Breast epithelium (tissue), 4 donors: Measurements from ENCODE around the gene MAP3K8. TPM values are rescaled to one million over a fixed set of nuclear protein-coding genes. Genes with fewer than 3 reads are reported as not detected.

Experiments
- DNase-seq, 2 donors: peaks; one replicate each; pipeline ENCODE4 v3.0.0-alpha.2; 2019; ENCODE audit warnings: low spot score in 2 of 2
- H3K27ac ChIP-seq, 2 donors: fragments of 200-600 bp; sonication (generic) in 1 of 2; one replicate each; pipeline ENCODE4 v1.5.1; 2016 to 2019; ENCODE audit warnings: mild to moderate bottlenecking in 1 of 2
- H3K27me3 ChIP-seq, 2 donors: fragments of 200-600 bp; sonication (generic) in 1 of 2; one replicate each; pipeline versions ENCODE4 v1.5.1 to v1.6.0; 2017 to 2019; ENCODE audit warnings: control low read depth in 1 of 2, mild to moderate bottlenecking in 1 of 2
- H3K36me3 ChIP-seq: fragments of 200-600 bp; one replicate; pipeline ENCODE4 v1.5.1; 2019
- H3K4me1 ChIP-seq, 2 donors: fragments of 200-600 bp; sonication (generic); one replicate each; pipeline ENCODE4 v1.5.1; 2016 to 2019; ENCODE audit warnings: control low read depth in 1 of 2
- H3K4me3 ChIP-seq, 3 donors: fragments of 200-600 bp; sonication (generic); 1 replicate in 2 of 3; 2 replicates in 1 of 3; pipeline ENCODE4 v1.5.1; 2016 to 2019; ENCODE audit warnings: mild to moderate bottlenecking in 3 of 3, moderate library complexity in 2 of 3
- H3K9me3 ChIP-seq, 2 donors: fragments of 200-600 bp; sonication (generic) in 1 of 2; one replicate each; pipeline ENCODE4 v1.5.1; 2016 to 2019; ENCODE audit warnings: control low read depth in 1 of 2
- CTCF ChIP-seq, 3 donors: fragments of 450-650 bp; IDR thresholded peaks; one replicate each; pipeline ENCODE4 v1.5.1; 2016 to 2017; ENCODE audit warnings: antibody characterized with exemption in 3 of 3, mild to moderate bottlenecking in 3 of 3, moderate library complexity in 3 of 3
- POLR2A ChIP-seq: fragments of 450-650 bp; IDR thresholded peaks from one replicate; pipeline ENCODE4 v1.6.1; 2016; ENCODE audit warnings: antibody characterized with exemption, mild to moderate bottlenecking, moderate library complexity
- POLR2AphosphoS5 ChIP-seq, 3 donors: sonication (generic); formaldehyde crosslinking; IDR thresholded peaks; one replicate each; pipeline ENCODE4 v1.6.1; 2017; ENCODE audit warnings: antibody characterized with exemption in 3 of 3
- intact Hi-C: fragments of 100-400 bp; cut with DNase I; formaldehyde crosslinking; loops from one replicate; pipeline ENCODE4 v1.15.1; 2023; ENCODE audit warnings: low total_unique reads
- total RNA-seq, 3 donors: library from RNA; depleted of rRNA; stranded (reverse); fragments of >200 nt; gene quantifications; one replicate each; pipeline ENCODE4 v1.1.0, GENCODE V29; 2016

Gene MAP3K8
- total RNA-seq, 3 donors from 2014 or later = 34.4 to 45.9 (median 40.2) TPM

GRCh38 chr10:30493609-30494530 is 59.9 kb downstream of the MAP3K8 start:
- intact Hi-C loops = no loop called here
- H3K9me3 ChIP-seq = no peaks in the 10 kb centered on the region
- H3K36me3 ChIP-seq = no peaks in the 10 kb centered on the region
- H3K27ac ChIP-seq = no peak overlapping the region
- TF ChIP-seq POLR2A = no peak
- no peak for TF ChIP-seq CTCF (IDR thresholded peaks at IDR 0.05)
- TF ChIP-seq POLR2AphosphoS5 (IDR thresholded peaks at IDR 0.05) = no peak
- no peak for DNase-seq
- H3K4me1 ChIP-seq = no peaks in the 10 kb centered on the region
- H3K4me3 ChIP-seq = no peak overlapping the region
- H3K27me3 ChIP-seq = no peaks in the 10 kb centered on the region

- Histone ChIP-seq H3K36me3 (no peaks in the 10 kb centered on the region), H3K27me3 (no peaks in the 10 kb centered on the region), H3K27ac (no peak overlapping the region), H3K9me3 (no peaks in the 10 kb centered on the region), H3K4me3 (no peak overlapping the region), H3K4me1 (no peaks in the 10 kb centered on the region)
- intact Hi-C loops = no loop called here
- TF ChIP-seq POLR2AphosphoS5 (IDR thresholded peaks at IDR 0.05) (no peak), CTCF (IDR thresholded peaks at IDR 0.05) (no peak), POLR2A (no peak)
- no peak for DNase-seq
Observed at GRCh38 chr10:30494558-30494957, 60.6 kb downstream of the MAP3K8 start.

- H3K4me1 ChIP-seq = no peaks in the 10 kb centered on the region
- no peak for TF ChIP-seq CTCF (IDR thresholded peaks at IDR 0.05)
- TF ChIP-seq POLR2A = no peak
- no peak for TF ChIP-seq POLR2AphosphoS5 (IDR thresholded peaks at IDR 0.05)
- no peaks in the 10 kb centered on the region for H3K36me3 ChIP-seq
- H3K27ac ChIP-seq = no peak overlapping the region
- H3K9me3 ChIP-seq = no peaks in the 10 kb centered on the region
- H3K27me3 ChIP-seq = no peaks in the 10 kb centered on the region
- intact Hi-C loops = no loop called here
- no peak for DNase-seq
- H3K4me3 ChIP-seq = no peak overlapping the region
Observed at GRCh38 chr10:30495687-30496086, 61.7 kb downstream of the MAP3K8 start.

- DNase-seq = no peak
- intact Hi-C loops = no loop called here
- Histone ChIP-seq H3K4me1 (no peaks in the 10 kb centered on the region), H3K27ac (no peak overlapping the region), H3K36me3 (no peaks in the 10 kb centered on the region), H3K27me3 (no peaks in the 10 kb centered on the region), H3K9me3 (no peaks in the 10 kb centered on the region), H3K4me3 (no peak overlapping the region)
- TF ChIP-seq POLR2A = no peak
Observed at GRCh38 chr10:30499816-30500215, 65.8 kb downstream of the MAP3K8 start.

GRCh38 chr10:30500534-30500933 is 66.5 kb downstream of the MAP3K8 start:
- no peaks in the 10 kb centered on the region for H3K27me3 ChIP-seq
- H3K36me3 ChIP-seq = no peaks in the 10 kb centered on the region
- H3K9me3 ChIP-seq = no peaks in the 10 kb centered on the region
- DNase-seq = no peak
- intact Hi-C loops = no loop called here
- H3K4me1 ChIP-seq = no peaks in the 10 kb centered on the region
- H3K27ac ChIP-seq = no peak overlapping the region
- no peak for TF ChIP-seq POLR2A
- no peak for TF ChIP-seq POLR2AphosphoS5 (IDR thresholded peaks at IDR 0.05)
- no peak for TF ChIP-seq CTCF (IDR thresholded peaks at IDR 0.05)
- H3K4me3 ChIP-seq = no peak overlapping the region
